GM18951 (cell line): ENCODE data around the gene ABHD4.

ENCODE experiments used
- POLR2A ChIP-seq: IDR thresholded peaks from 4 replicates; pipeline ENCODE4 v1.6.1; 2011; ENCODE audit warnings: mild to moderate bottlenecking; ENCODE audit not compliant: insufficient read length, insufficient read depth; ENCODE audit errors: extremely low read depth
- in situ Hi-C: fragments of 300-500 bp; cut with MboI; formaldehyde crosslinking; loops from one replicate; pipeline ENCODE4 v1.12.0; 2022; ENCODE audit warnings: low sequenced_read_pairs, mixed read lengths, inconsistent platforms; ENCODE audit not compliant: unreplicated experiment

The ABHD4 gene

GRCh38 chr14:22566266-22566665, 31.8 kb upstream of the ABHD4 start:
- in situ Hi-C loops: loop anchor here (5.0 to 25.0 kb wide), 2 partner anchors 174 to 496 kb away; partner anchors contain the start of gene CDH24
- peak; percentile 13 for TF ChIP-seq POLR2A

GRCh38 chr14:22566845-22567244, 31.3 kb upstream of the ABHD4 start:
- in situ Hi-C loops: loop anchor here (5.0 to 25.0 kb wide), 2 partner anchors 175 to 495 kb away; partner anchors contain the start of gene CDH24

GRCh38 chr14:22567437-22567836, 30.7 kb upstream of the ABHD4 start:
- in situ Hi-C loops: loop anchor here (5.0 to 25.0 kb wide), 2 partner anchors 175 to 495 kb away; partner anchors contain the start of gene CDH24
- peak; percentile 1 for TF ChIP-seq POLR2A

More at GRCh38 chr14:22566845-22567244, 31.3 kb upstream of the ABHD4 start:
- TF ChIP-seq POLR2A: peak; percentile 23

GRCh38 chr14:22569106-22569736, 28.9 kb upstream of the ABHD4 start:
- no peak for TF ChIP-seq POLR2A
- in situ Hi-C loops: loop anchor here (5.0 to 25.0 kb wide), 2 partner anchors 177 to 493 kb away; partner anchors contain the start of gene CDH24

GRCh38 chr14:22569737-22570131, 28.4 kb upstream of the ABHD4 start:
- in situ Hi-C loops: loop anchor here (5.0 to 25.0 kb wide), 3 partner anchors 83 to 493 kb away; partner anchors contain the start of gene CDH24

GRCh38 chr14:22570132-22570949, 27.8 kb upstream of the ABHD4 start:
- in situ Hi-C loops: loop anchor here (5.0 to 25.0 kb wide), 2 partner anchors 82 to 492 kb away; partner anchors contain the start of gene CDH24
- TF ChIP-seq POLR2A: no peak

More at GRCh38 chr14:22569737-22570131, 28.4 kb upstream of the ABHD4 start:
- TF ChIP-seq POLR2A: no peak

- in situ Hi-C loops: loop anchor here (5.0 to 25.0 kb wide), 2 partner anchors 80 to 490 kb away; partner anchors contain the start of gene CDH24
- TF ChIP-seq POLR2A: no peak
These were observed 25.5 kb upstream of the ABHD4 start for GRCh38 chr14:22572562-22573058.

GRCh38 chr14:22573804-22574203, 24.3 kb upstream of the ABHD4 start:
- no peak for TF ChIP-seq POLR2A
- in situ Hi-C loops: loop anchor here (5.0 to 25.0 kb wide), 2 partner anchors 78 to 488 kb away; partner anchors contain the start of gene CDH24

GRCh38 chr14:22577334-22577908, 20.7 kb upstream of the ABHD4 start:
- in situ Hi-C loops: no loop called here
- TF ChIP-seq POLR2A: no peak

GRCh38 chr14:22579236-22579635, 18.9 kb upstream of the ABHD4 start:
- in situ Hi-C loops: no loop called here
- no peak for TF ChIP-seq POLR2A

GRCh38 chr14:22579881-22580280, 18.2 kb upstream of the ABHD4 start:
- no peak for TF ChIP-seq POLR2A
- in situ Hi-C loops: loop anchor here (10.0 kb wide), 1 partner anchor 275 kb away; no protein-coding TSS in a partner anchor

GRCh38 chr14:22580625-22581024, 17.5 kb upstream of the ABHD4 start:
- in situ Hi-C loops: loop anchor here (10.0 kb wide), 1 partner anchor 274 kb away; no protein-coding TSS in a partner anchor
- no peak for TF ChIP-seq POLR2A
